IMR-90 (cell line): Measurements from ENCODE around the gene ARMS2.

Experiments
- BHLHE40 ChIP-seq: fragments of 150-350 bp; IDR thresholded peaks from 2 replicates; pipeline ENCODE4 v1.6.1; 2016; ENCODE audit warnings: mild to moderate bottlenecking, low read depth, low read length
- CEBPB ChIP-seq: IDR thresholded peaks from 2 replicates; pipeline ENCODE4 v1.6.1; 2012; ENCODE audit warnings: low read depth, low read length, improper control_type of control experiment
- ELK1 ChIP-seq: fragments of 150-350 bp; IDR thresholded peaks from 2 replicates; pipeline ENCODE4 v1.6.1; 2016; ENCODE audit warnings: low read depth, mild to moderate bottlenecking, low read length, moderate library complexity, borderline replicate concordance
- MXI1 ChIP-seq: IDR thresholded peaks from 2 replicates; pipeline ENCODE4 v1.6.1; 2012; ENCODE audit warnings: low read depth, mild to moderate bottlenecking, low read length, moderate library complexity, borderline replicate concordance
- POLR2A ChIP-seq: IDR thresholded peaks from 2 replicates; pipeline ENCODE4 v1.6.1; 2012; ENCODE audit warnings: mild to moderate bottlenecking, low read depth, low read length
- RAD21 ChIP-seq: IDR thresholded peaks from 2 replicates; pipeline ENCODE4 v1.6.1; 2012; ENCODE audit warnings: low read length, improper control_type of control experiment
- RCOR1 ChIP-seq: IDR thresholded peaks from 2 replicates; pipeline ENCODE4 v1.6.1; 2012; ENCODE audit warnings: mild to moderate bottlenecking, low read length, improper control_type of control experiment; ENCODE audit not compliant: insufficient replicate concordance
- RFX5 ChIP-seq: IDR thresholded peaks from 2 replicates; pipeline ENCODE4 v1.8.0; 2012; ENCODE audit warnings: low read depth, mild to moderate bottlenecking, low read length, moderate library complexity
- SMC3 ChIP-seq: fragments of 150-350 bp; IDR thresholded peaks from 2 replicates; pipeline ENCODE4 v1.6.1; 2016; ENCODE audit warnings: low read depth, mild to moderate bottlenecking, antibody characterized with exemption, low read length, moderate library complexity
- USF2 ChIP-seq: fragments of 150-350 bp; IDR thresholded peaks from 2 replicates; pipeline ENCODE4 v1.6.1; 2017; ENCODE audit warnings: mild to moderate bottlenecking, antibody characterized with exemption, low read length, low read depth
- TF ChIP-seq, protein P1 (sequence below): conservative IDR thresholded peaks from 2 replicates; pipeline ENCODE4 v1.5.1; 2012; ENCODE audit warnings: mild to moderate bottlenecking, low read depth, low read length, improper control_type of control experiment

DNA sequence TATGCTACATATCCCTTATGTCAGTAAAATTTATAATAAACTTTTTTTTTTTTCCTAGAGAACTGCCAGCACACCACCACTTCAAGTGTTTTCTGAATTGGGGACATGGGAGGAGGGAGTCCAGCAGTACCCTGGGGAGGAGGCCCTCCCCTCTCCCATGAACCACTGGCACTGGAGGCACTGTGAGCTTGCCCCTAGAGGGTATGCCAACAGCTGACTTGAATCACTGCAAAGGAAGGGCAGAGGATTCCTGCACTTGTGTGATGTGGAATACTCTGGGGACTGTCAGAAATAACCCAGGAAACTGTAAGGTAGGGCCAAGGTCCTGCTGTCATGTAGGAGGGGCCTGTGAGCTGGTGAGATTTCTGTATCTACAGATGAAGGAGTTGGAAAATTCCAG, 8.5 kb upstream of the ARMS2 start:
- TF ChIP-seq CEBPB (no peak), RAD21 (no peak), RFX5 (no peak), ELK1 (no peak), POLR2A (no peak), RCOR1 (no peak), BHLHE40 (no peak), MXI1 (no peak), USF2 (no peak), SMC3 (no peak)
- TF ChIP-seq, protein P1, sequence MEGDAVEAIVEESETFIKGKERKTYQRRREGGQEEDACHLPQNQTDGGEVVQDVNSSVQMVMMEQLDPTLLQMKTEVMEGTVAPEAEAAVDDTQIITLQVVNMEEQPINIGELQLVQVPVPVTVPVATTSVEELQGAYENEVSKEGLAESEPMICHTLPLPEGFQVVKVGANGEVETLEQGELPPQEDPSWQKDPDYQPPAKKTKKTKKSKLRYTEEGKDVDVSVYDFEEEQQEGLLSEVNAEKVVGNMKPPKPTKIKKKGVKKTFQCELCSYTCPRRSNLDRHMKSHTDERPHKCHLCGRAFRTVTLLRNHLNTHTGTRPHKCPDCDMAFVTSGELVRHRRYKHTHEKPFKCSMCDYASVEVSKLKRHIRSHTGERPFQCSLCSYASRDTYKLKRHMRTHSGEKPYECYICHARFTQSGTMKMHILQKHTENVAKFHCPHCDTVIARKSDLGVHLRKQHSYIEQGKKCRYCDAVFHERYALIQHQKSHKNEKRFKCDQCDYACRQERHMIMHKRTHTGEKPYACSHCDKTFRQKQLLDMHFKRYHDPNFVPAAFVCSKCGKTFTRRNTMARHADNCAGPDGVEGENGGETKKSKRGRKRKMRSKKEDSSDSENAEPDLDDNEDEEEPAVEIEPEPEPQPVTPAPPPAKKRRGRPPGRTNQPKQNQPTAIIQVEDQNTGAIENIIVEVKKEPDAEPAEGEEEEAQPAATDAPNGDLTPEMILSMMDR: no peak
